Hepatocyte (in vitro differentiated cells): Measurements from ENCODE around the gene FSHB.

ENCODE experiments used
- CTCF ChIP-seq: fragments of 200-600 bp; sonication (generic); IDR thresholded peaks from 2 replicates; pipeline ENCODE4 v1.5.1; 2016; ENCODE audit warnings: antibody characterized with exemption, mild to moderate bottlenecking; ENCODE audit not compliant: poor library complexity
- EZH2 ChIP-seq: fragments of 200-600 bp; sonication (generic); IDR thresholded peaks from 2 replicates; pipeline ENCODE4 v1.6.1; 2016; ENCODE audit warnings: antibody characterized with exemption, mild to moderate bottlenecking, borderline replicate concordance

- no peak for TF ChIP-seq CTCF
- no peak for TF ChIP-seq EZH2
Observed at GRCh38 chr11:30260813-30261212, 30.0 kb downstream of the FSHB start.
